Thyroid gland (tissue), 4 donors: ENCODE results near the gene ADORA2A.

Experiments
- POLR2A ChIP-seq, 2 donors: fragments of 450-650 bp; IDR thresholded peaks; one replicate each; pipeline ENCODE4 v1.6.1; 2017; ENCODE audit warnings: antibody characterized with exemption in 2 of 2, mild to moderate bottlenecking in 2 of 2, moderate library complexity in 1 of 2
- TF ChIP-seq, protein P1 (sequence below), 6 experiments: fragments of 200-600 bp in 3 of 6; fragments of 450-650 bp in 3 of 6; sonication (generic) in 3 of 6; IDR thresholded peaks; one replicate each; pipeline ENCODE4 v1.5.1; 2016 to 2019; ENCODE audit warnings: antibody characterized with exemption in 6 of 6, mild to moderate bottlenecking in 2 of 6, inconsistent platforms in 1 of 6, moderate library complexity in 1 of 6

DNA sequence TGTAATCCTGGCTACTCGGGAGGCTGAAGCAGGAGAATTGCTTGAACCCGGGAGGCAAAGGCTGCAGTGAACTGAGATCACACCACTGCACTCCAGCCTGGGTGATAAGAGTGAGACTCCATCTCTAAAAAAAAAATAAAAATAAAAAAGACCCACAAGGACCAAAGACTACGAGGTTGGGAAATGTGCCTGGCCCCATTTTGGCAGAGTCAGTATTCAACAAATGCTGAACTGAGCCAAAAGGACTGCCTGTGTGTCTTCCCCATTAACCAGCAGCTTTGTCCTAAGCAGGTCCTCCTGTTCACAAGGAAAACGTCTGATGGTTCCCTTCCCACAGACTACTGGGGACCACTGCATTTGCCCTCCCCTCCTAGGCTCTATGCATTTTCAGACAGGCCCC, 27.6 kb downstream of the ADORA2A start:
- TF ChIP-seq, protein P1, sequence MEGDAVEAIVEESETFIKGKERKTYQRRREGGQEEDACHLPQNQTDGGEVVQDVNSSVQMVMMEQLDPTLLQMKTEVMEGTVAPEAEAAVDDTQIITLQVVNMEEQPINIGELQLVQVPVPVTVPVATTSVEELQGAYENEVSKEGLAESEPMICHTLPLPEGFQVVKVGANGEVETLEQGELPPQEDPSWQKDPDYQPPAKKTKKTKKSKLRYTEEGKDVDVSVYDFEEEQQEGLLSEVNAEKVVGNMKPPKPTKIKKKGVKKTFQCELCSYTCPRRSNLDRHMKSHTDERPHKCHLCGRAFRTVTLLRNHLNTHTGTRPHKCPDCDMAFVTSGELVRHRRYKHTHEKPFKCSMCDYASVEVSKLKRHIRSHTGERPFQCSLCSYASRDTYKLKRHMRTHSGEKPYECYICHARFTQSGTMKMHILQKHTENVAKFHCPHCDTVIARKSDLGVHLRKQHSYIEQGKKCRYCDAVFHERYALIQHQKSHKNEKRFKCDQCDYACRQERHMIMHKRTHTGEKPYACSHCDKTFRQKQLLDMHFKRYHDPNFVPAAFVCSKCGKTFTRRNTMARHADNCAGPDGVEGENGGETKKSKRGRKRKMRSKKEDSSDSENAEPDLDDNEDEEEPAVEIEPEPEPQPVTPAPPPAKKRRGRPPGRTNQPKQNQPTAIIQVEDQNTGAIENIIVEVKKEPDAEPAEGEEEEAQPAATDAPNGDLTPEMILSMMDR (IDR thresholded peaks at IDR 0.05), result no peak
- TF ChIP-seq POLR2A (IDR thresholded peaks at IDR 0.05), result no peak
